Measurements from ENCODE around the gene LMNTD2.
A peak's percentile ranks its signal among the peaks of the same experiment; 100 is the strongest.

The LMNTD2 gene

DNA sequence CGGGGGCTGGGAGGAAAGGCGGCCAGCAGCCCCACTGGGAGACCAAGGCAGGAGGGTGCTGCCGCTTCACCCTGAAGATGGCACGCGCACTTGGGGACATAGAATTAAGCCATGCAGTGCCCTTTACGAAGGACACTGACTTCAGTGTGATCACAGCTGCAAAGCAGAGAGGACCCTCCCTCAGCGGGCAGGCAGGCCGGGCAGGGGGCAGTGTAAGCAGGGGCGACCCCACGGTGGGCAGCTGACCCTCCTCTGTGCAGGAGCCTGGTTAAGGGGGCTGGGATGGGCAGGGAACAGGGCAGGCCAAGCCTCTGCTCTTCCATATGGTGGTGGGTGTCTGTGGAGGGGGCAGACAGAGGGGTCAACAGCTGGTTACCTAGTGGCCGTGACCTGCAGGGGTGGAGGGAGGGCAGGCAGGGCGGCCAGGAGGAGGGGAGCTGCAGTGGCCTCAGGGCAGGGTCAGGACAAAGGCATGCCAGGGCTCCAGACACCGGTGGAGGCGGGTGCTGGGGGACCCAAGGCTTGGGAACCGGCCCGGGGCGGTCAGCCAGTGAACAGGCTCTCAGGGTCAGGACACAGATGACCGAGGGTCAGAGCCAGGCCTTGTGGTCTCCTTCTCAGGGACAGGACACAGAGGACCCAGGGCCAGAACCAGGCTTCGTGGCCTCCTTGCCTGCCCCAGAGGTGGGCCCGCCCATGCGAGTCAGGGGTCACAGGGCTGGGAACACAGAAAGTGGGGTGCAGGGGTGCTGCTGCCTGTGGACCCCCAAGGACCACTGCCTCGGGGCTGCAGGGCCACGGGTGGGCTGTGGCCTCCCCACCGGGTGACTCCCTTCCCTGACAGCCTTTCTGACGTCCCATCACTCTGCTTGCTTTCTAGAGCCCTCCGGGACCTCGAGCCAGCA lies 7.2 kb downstream of the LMNTD2 start:
- DNase-seq = no peak

DNA sequence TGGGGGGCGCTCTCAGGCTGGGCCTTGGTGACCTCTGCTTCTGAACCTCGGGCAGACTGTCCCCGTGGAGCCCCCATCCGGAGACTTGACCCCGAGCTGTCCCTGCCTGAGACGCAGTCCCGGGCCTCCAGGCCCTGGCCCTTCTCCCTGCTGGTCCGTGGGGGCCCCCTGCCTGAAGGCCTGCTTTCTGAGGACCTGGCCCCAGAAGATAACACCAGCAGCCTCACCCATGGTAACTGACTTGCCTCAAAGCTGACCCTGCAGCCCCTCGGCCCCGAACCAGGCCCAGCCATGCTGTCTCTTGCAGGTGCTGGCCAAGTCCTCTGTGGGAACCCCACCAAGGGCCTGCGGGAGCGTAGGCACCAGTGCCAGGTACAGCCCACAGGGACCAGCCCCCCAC lies 8.9 kb downstream of the LMNTD2 start:
- no peak for DNase-seq

DNA sequence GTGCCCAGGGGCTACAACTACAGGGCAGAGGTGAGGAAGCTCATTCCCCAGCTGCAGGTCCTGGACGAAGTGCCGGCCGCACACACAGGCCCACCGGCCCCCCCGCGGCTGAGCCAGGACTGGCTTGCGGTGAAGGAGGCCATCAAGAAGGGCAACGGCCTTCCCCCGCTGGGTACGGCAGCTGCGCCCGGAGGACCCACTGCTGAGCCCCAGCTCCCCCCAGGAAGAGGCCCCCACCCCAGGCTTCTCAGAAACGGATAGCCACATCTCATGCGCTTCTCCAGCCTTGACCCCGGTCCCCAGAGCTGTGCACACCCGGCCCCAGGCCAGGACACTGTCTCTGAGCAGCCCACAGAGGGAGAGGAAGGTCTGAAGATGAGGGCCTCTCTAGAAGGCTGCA lies 9.4 kb downstream of the LMNTD2 start:
- no peak for DNase-seq

DNA sequence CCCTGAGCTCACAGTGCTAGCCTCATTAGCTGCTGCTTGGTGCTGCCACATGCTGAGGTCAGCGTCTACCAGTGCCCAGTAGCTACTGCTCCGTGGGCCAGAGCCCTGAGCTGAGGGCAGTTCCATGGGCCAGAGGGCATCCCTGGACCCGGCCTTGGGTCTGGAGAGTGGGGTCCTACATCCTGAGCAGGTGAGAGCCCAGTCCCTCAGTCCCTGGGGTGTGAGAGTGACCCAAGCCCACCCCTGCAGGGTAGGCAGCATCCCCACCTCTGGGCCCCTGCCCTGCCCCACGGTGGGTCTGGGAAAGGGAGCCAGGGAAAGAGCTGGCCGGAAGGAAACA lies 9.8 kb downstream of the LMNTD2 start:
- DNase-seq = no peak

DNA sequence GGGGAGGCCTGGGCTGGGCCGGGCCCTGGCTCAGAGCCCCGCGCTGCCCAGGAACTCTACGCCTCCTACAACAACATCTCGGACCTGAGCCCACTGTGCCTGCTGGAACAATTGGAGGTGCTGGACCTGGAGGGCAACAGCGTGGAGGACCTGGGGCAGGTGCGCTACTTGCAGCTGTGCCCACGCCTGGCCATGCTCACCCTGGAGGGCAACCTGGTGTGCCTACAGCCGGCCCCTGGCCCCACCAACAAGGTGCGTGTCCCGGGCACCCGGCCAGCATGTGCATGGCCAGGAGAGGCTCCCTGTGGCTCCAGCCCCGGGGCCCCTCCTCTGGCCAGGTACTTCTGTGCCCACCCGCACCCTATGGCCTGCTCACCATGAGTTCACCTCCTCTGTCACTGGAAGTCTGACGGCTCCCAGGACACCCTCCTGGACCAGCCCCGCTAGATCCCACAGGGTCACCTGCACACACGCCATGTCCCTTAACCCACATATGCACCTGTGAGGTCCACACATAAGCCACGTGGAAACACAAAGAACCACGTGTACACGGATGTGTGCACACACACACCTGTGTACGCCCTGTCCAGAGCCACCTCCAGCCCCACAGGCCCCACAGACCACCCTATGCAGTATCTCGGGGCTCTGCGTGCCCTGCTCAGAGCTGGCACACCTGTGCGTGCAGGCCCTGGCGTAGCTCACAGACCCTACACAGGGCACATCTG lies 10.4 kb downstream of the LMNTD2 start:
- DNase-seq = no peak

GRCh38 chr11:548700-549603 lies 11.6 kb downstream of the LMNTD2 start:
- DNase-seq = no peak

DNA sequence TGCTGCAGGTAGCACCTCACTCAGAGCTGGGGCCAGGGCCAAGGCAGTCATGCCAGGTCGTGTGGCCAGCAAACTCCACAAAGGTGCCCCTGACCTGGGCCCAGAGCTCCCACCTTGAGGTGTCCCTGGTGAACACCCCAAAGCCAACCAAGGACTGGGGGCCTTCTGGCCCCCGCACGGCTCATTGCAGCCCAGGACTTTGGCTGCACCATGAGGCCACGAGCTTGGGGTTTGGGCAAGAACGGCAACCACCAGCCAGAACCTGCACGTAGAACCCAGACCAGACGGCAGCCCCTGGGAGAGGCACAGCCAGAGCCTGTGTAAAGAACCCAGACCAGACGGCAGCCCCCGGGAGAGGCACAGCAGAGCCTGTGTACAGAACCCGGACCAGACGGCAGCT lies 15.4 kb downstream of the LMNTD2 start:
- no peak for DNase-seq

DNA sequence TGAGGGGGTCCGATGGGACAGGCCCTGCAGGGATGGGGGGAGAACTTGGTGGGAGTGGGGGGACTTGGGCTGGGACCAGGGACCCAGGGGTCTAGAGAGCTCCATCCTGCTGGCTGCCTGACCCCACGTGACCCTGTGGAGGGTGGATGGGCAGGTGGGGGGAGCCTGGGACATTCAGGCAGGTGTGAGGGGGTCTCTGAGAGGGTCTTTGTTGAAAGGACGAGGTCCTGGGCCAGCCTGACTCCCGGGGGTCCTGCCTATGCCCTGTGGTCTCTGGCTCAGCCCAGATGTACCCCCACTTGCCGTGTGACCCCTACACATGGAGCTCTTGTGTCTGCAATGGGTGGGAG lies 15.7 kb downstream of the LMNTD2 start:
- no peak for DNase-seq

DNA sequence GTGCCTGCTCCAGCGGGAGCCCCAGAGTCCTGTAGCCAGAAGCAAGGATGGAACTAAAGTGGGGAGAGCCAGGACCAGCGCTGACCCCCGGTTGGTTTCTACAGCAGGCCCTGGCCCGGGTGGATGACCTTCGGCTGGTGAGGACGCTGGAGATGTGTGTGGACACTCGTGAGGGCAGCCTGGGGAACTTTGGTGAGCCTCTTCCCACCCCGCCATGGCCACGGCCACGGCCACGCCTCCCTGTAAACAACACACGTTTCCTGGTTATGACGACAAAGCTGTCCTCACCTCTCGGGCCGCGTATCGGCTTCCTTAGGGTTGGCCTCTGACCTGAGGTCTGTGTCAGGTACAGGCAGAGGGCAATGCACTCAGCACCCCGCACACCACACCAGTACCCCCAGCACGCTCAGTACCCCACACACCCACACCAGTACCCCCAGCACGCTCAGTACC lies 19.1 kb downstream of the LMNTD2 start:
- DNase-seq = no peak

DNA sequence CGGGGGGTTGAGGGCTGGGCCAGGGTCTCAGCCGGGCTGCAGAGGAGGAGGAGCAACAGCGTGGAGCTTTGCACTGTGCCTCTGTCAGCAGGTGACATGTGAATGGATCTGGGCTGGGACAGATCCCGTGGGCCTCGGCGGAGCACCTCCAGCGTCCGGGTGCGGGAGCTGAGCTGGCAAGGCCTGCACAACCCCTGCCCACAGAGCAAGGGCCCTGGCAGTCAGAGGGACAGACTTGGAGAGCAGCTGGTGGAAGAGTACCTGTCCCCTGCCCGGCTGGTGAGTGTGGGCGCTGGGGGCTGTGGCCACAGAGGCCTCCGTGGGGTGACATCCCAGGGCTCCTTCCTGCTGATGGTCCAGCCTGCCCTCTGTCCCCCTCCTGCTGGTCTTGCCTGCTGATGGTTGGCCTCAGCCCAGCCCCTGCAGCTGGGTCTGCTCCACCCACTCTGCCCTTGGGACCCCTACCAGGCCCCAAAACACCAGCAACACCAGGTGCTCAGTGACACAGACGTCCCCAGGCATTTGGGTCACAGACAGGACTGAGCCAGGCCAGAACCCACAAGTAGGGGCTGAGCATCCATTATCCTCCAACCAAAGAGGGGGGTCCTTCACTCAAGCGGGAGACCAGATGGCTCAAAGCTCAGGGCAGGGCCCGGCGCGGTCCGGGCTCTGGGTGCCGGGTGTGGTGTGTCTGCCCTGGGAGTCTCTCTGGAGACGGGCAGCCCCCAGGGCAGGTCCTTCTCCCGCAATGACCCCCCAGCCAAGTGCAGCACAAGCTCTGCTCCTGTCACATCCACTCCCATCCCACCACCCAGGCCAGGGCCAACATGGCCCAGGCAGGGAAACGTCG lies 19.7 kb downstream of the LMNTD2 start:
- DNase-seq = no peak

GRCh38 chr11:539971-540481 lies 20.5 kb downstream of the LMNTD2 start:
- DNase-seq = no peak

- no peak for DNase-seq
Measured at GRCh38 chr11:538431-539051, 22.0 kb downstream of the LMNTD2 start.

DNA sequence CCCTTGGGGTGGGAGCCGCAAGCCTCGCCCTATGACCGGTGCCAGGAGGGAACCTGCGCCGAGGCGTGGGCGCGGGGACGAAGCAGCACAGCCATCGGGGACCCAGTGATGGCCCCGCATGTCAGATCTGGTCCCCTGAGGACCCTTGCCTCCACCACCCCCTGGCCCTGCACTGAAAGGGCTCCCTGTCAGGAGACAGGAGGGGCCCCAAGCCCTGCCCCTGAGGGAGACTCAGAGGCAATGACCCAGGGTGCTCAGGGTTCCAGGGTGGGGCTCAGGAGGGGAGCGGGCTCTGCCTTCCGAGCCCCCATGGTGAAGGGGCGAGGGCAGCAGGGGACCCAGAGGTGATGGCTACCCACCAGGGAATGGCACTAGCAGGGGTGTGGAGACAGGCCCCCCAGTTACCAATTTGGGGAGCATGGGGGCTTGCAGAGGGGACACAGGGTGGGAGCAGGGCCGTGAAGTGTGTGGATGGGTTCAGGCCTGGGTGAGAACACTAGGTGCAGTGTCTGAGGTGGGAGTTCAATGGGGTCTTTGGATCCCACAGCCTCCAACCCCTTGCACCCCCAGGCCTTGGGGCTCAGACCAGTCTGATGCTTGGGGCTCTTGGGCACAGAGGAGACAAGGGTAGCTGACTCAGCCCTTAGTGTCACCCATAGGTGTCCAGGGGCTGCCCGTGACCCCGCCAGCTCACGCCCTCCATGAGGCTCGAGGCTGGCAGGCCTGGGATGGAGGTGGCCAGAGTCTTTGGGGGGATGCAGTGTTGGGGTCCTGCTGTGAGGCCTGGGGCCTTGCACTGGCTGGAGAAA lies 22.7 kb downstream of the LMNTD2 start:
- DNase-seq = no peak

GRCh38 chr11:536841-537621 lies 23.5 kb downstream of the LMNTD2 start, which contains the start of gene LRRC56:
LRRC56 (plus strand) TSS chr11:537527; CDS start chr11:540685, 3,158 bp downstream.
- DNase-seq = peak; percentile 93

- DNase-seq = peak; percentile 97
Measured at GRCh38 chr11:535519-536454, 24.8 kb downstream of the LMNTD2 start, which contains the start of gene HRAS. HRAS (minus strand) TSS chr11:535576.

DNA sequence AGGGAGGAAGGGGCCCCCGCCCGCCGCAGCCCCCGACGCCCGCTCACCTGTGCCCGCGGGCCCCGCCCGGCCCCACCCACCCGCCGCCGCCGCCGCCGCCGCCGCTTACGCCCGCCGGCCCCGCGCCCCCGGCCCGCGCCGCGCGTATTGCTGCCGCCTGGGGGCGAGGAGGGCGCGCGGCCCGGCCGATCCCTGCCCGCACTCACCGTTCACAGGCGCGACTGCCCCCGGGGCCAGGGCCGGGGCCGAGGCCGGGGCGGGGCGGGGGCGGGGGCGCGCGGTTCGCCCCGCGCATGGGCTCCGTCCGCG lies 25.4 kb downstream of the LMNTD2 start:
- DNase-seq = no peak

GRCh38 chr11:534396-535209 lies 25.9 kb downstream of the LMNTD2 start:
- peak; percentile 62 for DNase-seq
